ENCODE results near the gene MACROH2A2. TPM values are rescaled to one million over a fixed set of nuclear protein-coding genes. Genes with fewer than 3 reads are reported as not detected.

Gene MACROH2A2
- total RNA-seq, 1 experiment from 2014 or later, result 3.0 TPM

- intact Hi-C loops (cut with micrococcal nuclease; ENCODE audit: unreplicated experiment), result no loop called here
- no TSS peak for BruUV-seq (replicated peaks)
- DNase-seq (ENCODE audit: low read depth, low spot score) (no peak), ATAC-seq (no peak)
- Histone ChIP-seq H3K36me3 (ENCODE audit: control insufficient read depth, insufficient read depth, low read length) (no peaks in the 10 kb centered on the region), H3K27me3 (ENCODE audit: control insufficient read depth, insufficient read depth, low read length) (no peaks in the 10 kb centered on the region), H3K4me3 (ENCODE audit: low read depth in 2 of 2, low read length in 2 of 2) (no peak overlapping the region), H3K4me1 (ENCODE audit: control insufficient read depth, insufficient read depth, low read length) (no peaks in the 10 kb centered on the region), H3K27ac (ENCODE audit: low read length) (no peak overlapping the region), H3K9me3 (ENCODE audit: control insufficient read depth, insufficient read depth, low read depth, low read length) (no peaks in the 10 kb centered on the region)
- ChIA-PET CTCF (no interaction called here), POLR2A (no interaction called here)
- in situ Hi-C loops (cut with HindIII; ENCODE audit: low pct_unique_long_range_greater_than_20kb, low sequenced_read_pairs), result no loop called here
- TF ChIP-seq CTCF (IDR thresholded peaks at IDR 0.05), result no peak
- TF ChIP-seq, protein P1, sequence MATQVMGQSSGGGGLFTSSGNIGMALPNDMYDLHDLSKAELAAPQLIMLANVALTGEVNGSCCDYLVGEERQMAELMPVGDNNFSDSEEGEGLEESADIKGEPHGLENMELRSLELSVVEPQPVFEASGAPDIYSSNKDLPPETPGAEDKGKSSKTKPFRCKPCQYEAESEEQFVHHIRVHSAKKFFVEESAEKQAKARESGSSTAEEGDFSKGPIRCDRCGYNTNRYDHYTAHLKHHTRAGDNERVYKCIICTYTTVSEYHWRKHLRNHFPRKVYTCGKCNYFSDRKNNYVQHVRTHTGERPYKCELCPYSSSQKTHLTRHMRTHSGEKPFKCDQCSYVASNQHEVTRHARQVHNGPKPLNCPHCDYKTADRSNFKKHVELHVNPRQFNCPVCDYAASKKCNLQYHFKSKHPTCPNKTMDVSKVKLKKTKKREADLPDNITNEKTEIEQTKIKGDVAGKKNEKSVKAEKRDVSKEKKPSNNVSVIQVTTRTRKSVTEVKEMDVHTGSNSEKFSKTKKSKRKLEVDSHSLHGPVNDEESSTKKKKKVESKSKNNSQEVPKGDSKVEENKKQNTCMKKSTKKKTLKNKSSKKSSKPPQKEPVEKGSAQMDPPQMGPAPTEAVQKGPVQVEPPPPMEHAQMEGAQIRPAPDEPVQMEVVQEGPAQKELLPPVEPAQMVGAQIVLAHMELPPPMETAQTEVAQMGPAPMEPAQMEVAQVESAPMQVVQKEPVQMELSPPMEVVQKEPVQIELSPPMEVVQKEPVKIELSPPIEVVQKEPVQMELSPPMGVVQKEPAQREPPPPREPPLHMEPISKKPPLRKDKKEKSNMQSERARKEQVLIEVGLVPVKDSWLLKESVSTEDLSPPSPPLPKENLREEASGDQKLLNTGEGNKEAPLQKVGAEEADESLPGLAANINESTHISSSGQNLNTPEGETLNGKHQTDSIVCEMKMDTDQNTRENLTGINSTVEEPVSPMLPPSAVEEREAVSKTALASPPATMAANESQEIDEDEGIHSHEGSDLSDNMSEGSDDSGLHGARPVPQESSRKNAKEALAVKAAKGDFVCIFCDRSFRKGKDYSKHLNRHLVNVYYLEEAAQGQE (IDR thresholded peaks at IDR 0.05; ENCODE audit: insufficient read depth in 1 of 2, low read depth in 2 of 2, low read length in 1 of 2), result no peak
- TF ChIP-seq POLR2AphosphoS5 (IDR thresholded peaks at IDR 0.05; ENCODE audit: low read depth, low read length), result no peak
- no peak for TF ChIP-seq SIN3A (IDR thresholded peaks at IDR 0.05; ENCODE audit: borderline replicate concordance, insufficient read depth, low read depth, low read length)
- TF ChIP-seq TCF7L2 (IDR thresholded peaks at IDR 0.05; ENCODE audit: low read depth, low read length), result no peak
These were observed 49.0 kb downstream of the MACROH2A2 start for GRCh38 chr10:70101668-70102067.

GRCh38 chr10:70106958-70107791 lies 54.5 kb downstream of the MACROH2A2 start:
- BruUV-seq (replicated peaks), result no TSS peak
- peak; percentile 79 for ATAC-seq
- H3K9me3 ChIP-seq (ENCODE audit: control insufficient read depth, insufficient read depth, low read depth, low read length), result no peaks in the 10 kb centered on the region
- ChIA-PET POLR2A (no interaction called here), CTCF (no interaction called here)
- no peaks in the 10 kb centered on the region for H3K27me3 ChIP-seq (ENCODE audit: control insufficient read depth, insufficient read depth, low read length)
- TF ChIP-seq POLR2AphosphoS5 (IDR thresholded peaks at IDR 0.05; ENCODE audit: low read depth, low read length), result no peak
- no peak for TF ChIP-seq TCF7L2 (IDR thresholded peaks at IDR 0.05; ENCODE audit: low read depth, low read length)
- TF ChIP-seq, protein P1 (IDR thresholded peaks at IDR 0.05; ENCODE audit: insufficient read depth in 1 of 2, low read depth in 2 of 2, low read length in 1 of 2), result no peak
- no peak for TF ChIP-seq SIN3A (IDR thresholded peaks at IDR 0.05; ENCODE audit: borderline replicate concordance, insufficient read depth, low read depth, low read length)
- peak; percentile 85 for TF ChIP-seq CTCF (IDR thresholded peaks at IDR 0.05)
- no peak overlapping the region for H3K4me3 ChIP-seq (ENCODE audit: low read depth in 2 of 2, low read length in 2 of 2)
- no peak overlapping the region for H3K27ac ChIP-seq (ENCODE audit: low read length)
- H3K36me3 ChIP-seq (ENCODE audit: control insufficient read depth, insufficient read depth, low read length), result no peaks in the 10 kb centered on the region
- intact Hi-C loops (cut with micrococcal nuclease; ENCODE audit: unreplicated experiment) (no loop called here), in situ Hi-C loops (cut with HindIII; ENCODE audit: low pct_unique_long_range_greater_than_20kb, low sequenced_read_pairs) (no loop called here)
- no peak for DNase-seq (ENCODE audit: low read depth, low spot score)
- no peaks in the 10 kb centered on the region for H3K4me1 ChIP-seq (ENCODE audit: control insufficient read depth, insufficient read depth, low read length)
